NK-92 (cell line): ENCODE measurements around the gene CLDN14.

Source experiments
- DNase-seq: peaks from one replicate; lab custom pipeline; 2025; ENCODE audit not compliant: unreplicated experiment; lab: John Stamatoyannopoulos, UW

The CLDN14 gene

GRCh38 chr21:36479415-36480402, at the start of gene CLDN14:
Gene CLDN14 (minus strand): TSS chr21:36480122. CDS start chr21:36461695, 18,427 bp downstream.
- no peak for DNase-seq

DNA sequence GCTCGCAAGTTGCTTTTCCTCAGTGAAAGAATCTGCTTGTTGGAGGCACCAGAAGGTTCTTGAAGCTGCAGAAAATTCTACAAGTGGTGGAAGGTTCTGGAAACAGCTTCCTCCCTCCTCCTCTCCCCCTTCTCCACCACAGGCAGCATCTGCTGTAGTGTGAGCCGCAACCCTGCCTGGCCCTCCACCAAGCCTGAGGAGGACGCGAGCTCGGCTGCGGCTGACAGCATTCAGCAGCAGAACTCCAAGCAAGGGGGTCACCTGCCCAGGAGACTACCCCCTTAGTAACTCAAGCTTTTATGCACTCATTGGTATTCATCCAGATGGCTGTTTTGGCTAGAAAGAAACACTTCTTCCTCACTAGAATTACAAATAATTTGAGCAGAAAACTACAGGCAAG, 48.8 kb upstream of the CLDN14 start:
- no peak for DNase-seq

- no peak for DNase-seq
These were observed 47.4 kb upstream of the CLDN14 start for GRCh38 chr21:36527317-36527716.

GRCh38 chr21:36526104-36526503, 46.2 kb upstream of the CLDN14 start:
- no peak for DNase-seq

DNA sequence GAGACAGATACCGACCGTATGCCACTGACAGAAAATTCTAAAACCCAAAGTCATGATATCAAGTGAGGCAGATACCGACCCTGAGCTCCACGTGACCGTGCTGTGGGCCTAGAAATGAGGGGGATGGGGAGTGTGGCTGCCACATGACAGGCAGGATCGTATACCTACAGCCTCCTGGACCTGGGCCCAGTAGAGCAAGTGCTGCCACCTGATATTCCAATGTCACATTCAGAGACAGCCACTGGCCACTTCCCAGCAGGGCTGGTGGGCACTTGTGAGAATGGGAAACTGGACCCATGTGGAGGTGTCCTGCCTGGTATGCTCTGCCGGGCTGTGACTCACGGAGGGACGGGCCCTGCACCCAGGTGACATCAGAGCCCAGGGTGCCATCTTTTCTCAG, 44.6 kb upstream of the CLDN14 start:
- no peak for DNase-seq

- no peak for DNase-seq
These were observed 42.4 kb upstream of the CLDN14 start for GRCh38 chr21:36522219-36522808.

DNA sequence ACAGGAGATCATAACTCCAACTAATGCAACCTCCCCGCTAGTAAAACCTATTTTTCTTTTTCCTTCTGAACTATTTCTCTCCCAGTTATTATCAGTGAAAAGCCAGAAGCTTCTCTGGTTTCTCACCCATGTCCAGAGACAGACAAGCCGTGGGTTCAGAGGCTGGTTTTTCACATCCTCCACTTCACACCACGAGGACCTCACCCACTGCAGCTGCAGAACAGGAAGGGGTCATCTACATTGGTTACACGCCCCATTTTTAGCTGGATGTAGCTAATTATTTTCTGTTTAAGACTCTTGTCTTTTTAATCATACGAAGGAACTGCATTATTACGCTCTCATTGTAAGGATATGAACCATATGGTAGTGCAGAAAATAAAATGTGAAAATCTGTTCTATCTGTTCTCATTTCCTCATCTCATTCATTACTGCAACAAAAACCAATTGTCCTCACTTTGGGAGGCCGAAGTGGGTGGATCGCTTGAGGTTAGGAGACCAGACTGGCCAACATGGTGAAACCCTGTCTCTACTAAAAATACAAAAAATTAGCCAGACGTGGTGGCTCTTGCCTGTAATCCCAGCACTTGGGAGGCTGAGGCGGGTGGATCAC, 39.1 kb upstream of the CLDN14 start:
- no peak for DNase-seq

- DNase-seq, result no peak
These were observed 37.6 kb upstream of the CLDN14 start for GRCh38 chr21:36517366-36518075.

- no peak for DNase-seq
These were observed 36.4 kb upstream of the CLDN14 start for GRCh38 chr21:36516281-36516680.

- no peak for DNase-seq
These were observed 33.5 kb upstream of the CLDN14 start for GRCh38 chr21:36513430-36513829.

DNA sequence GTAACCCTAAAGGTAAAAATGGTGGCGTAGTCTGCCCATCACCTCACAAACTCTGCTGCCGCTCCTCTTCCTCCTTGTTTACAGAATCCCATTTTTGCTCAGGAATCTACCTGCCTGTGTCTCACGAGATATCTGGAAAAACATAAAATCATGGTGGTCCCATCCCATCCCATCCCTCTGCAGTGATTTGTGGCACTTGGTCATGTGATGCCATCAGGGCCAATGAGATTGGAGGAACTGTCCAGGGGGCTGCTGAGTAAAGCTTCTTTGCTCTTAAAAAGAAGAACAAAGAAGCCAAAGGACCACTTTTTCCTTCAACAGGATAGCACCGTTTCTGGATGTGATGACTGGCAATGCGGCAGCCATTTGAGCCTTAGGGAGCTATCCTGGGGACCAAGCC, 33.0 kb upstream of the CLDN14 start:
- DNase-seq, result no peak

DNA sequence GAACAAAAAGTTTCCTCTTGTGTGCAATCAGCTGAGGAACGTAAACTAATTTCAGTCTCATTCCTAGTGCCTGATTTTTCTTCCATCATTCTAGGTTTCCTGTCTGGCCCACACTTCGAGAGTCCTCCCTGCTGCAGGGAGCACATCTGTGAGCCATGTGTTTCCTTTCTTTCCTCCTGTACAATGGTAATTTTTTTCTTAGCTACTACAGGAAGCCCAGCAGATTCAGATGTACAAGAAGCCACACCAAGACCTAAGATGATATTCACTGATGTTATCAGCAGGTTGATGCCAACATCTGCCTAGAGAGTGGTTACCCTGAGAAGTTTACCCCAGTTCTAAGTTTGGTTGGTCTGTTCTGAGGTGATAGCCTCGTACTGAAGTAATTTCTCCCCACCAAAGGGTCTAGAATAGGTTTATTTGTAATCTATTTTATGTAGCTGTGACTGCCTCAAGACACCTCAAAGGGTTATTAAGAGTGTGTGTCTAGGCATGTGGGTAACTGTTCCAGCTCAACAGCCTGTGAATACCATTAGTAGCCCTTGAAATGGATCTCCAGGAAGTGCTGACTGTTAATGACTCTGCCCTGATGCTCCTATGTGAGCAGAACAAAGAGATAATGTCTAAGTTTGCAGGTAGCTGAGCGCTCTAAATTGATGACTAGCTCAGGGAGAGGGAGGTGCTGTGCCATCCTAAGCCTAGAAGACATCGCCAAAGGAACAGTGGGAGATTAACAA, 31.7 kb upstream of the CLDN14 start:
- no peak for DNase-seq

DNA sequence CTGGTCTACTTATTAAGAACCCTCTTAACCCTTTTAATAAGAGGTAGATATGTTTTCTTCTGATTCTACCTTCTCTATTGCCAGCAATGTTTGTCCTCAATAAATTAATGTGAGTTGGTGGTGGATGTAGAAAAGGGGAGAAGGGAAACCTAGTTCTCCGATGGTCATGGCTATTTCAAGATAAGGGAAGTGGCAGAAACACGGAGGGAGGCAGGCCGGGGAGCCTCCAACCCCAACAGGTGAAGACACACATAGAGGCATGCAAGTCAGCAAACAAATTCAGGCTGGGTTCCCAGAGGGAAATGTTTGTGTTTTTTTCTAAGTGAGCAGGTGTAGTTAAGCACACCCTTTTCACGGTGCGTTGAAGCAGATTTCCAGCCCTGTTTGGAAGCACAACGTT, 31.0 kb upstream of the CLDN14 start:
- no peak for DNase-seq

- no peak for DNase-seq
These were observed 30.2 kb upstream of the CLDN14 start for GRCh38 chr21:36509973-36510664.

DNA sequence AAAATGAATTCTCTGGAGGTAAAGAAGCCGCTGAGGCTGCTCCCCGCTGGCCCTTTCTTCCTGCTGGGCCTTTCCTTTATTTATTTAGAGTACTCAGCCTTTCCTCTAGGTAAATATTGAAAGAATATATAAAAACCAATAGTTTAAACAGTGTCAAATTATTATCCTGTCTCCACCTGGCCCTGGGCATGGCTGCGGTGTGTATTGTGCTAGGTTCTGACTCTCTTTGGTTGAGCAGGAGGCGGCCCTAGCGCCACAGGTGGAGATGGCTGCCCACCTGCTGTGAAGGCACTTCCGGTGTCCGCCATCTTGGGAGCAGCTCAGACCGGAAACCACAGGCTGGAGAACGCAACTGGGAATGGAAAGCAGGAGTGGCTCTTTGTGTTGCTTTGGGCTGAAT, 29.0 kb upstream of the CLDN14 start:
- DNase-seq, result no peak

DNA sequence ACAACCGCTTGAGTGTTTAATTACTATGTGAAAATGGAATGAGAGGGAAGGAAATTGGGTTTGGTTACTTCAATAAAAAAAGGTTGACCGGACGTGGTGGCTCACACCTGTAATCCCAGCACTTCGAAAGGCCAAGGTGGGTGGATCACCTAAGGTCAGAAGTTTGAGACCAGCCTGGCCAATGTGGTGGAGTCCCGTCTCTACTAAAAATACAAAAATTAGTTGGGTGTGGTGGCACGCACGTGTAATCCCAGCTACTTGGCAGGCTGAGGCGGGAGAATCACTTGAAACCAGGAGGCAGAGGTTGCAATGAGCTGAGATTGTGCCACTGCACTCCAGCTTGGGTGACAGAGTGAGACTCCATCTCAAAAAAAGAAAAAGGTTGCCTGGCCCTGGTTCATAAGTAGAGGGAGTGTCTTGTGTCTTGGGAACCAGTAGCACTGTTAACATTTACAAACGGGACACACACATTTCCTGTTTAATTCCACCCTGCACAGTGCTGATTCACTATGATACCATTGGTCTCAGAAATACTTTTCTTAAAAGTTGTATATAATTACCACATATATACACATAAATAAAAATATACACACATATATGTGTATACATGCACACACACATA, 27.6 kb upstream of the CLDN14 start:
- DNase-seq, result no peak

- DNase-seq, result no peak
These were observed 26.6 kb upstream of the CLDN14 start for GRCh38 chr21:36506482-36506881.

DNA sequence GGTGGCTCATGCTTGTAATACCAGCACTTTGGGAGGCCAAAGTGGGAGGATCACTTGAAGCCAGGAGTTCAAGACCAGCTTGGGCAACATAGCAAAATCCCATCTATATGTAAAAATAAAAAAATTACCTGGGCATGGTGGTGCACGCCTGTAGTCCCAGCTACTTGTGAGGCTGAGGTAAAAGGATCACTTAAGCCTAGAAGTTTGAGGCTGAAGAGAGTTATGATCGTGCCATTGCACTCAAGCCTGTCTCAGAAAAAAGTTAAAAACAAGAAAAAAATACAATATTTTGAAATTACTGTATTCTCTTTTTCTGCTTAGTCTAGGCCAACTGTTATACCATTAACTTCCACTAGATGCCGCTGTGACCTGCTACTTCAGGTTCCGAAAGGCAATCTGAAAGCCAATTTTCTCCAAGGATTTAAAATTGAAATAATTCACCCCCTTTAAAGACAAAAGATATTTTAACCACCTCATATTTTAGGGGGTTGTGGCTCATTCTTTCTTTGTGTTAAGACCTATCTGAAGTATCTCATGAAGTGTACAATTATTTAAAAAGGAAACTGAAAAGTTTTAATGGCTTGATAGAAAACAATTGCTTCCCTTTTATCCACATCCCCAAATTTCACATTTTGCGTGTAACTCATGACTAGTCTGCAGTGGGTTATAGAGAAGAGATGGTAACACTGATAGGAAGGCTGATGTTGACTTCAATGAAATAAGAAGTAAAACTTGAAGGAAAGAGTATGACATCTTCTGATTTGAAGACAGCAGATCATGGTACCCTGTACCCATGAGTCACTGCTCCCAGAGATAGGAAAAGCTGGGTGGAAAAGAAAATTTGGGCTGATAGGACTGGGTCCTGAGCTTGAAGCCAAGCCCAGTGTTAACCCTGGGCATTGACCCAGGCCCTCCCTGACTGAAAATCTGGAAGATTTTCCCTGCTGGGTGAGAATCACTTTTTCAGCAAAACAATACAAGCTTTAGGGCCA, 24.4 kb upstream of the CLDN14 start:
- no peak for DNase-seq
